ENCODE results near the gene MAST3.
"Not testable (repeated sequence)": the region's sequence is repeated elsewhere in the genome, so short reads cannot be mapped to it uniquely, and the experiment has no call there.

MAST3 gene

GRCh38 chr19:18147396-18147795, 49.8 kb downstream of the MAST3 start:
- Histone ChIP-seq H3K36me3 (ENCODE audit: insufficient read depth, low read length) (no peaks in the 10 kb centered on the region; the same call in 1 of the 2 replicates), H3K9ac (ENCODE audit: low read depth, low read length) (no peak overlapping the region), H3K9me3 (ENCODE audit: control insufficient read depth, insufficient read depth, low read length) (no peaks in the 10 kb centered on the region)

GRCh38 chr19:18149596-18149975, 52.0 kb downstream of the MAST3 start:
- H3K36me3 ChIP-seq (ENCODE audit: insufficient read depth, low read length): no peaks in the 10 kb centered on the region; the same call in 1 of the 2 replicates
- H3K9me3 ChIP-seq (ENCODE audit: control insufficient read depth, insufficient read depth, low read length): no peaks in the 10 kb centered on the region
- H3K4me1 ChIP-seq (ENCODE audit: insufficient read depth, low read length): peaks cover 5% of the 10 kb centered on the region; the same call in 1 of the 2 replicates
- H3K9ac ChIP-seq (ENCODE audit: low read depth, low read length): no peak overlapping the region

More at GRCh38 chr19:18147396-18147795, 49.8 kb downstream of the MAST3 start:
- H3K4me1 ChIP-seq (ENCODE audit: insufficient read depth, low read length): peaks cover 5% of the 10 kb centered on the region; the same call in 1 of the 2 replicates

GRCh38 chr19:18150776-18151624, 53.4 kb downstream of the MAST3 start:
- H3K9ac ChIP-seq (ENCODE audit: low read depth, low read length): no peak overlapping the region
- no peaks in the 10 kb centered on the region for H3K36me3 ChIP-seq (ENCODE audit: insufficient read depth, low read length)

DNA sequence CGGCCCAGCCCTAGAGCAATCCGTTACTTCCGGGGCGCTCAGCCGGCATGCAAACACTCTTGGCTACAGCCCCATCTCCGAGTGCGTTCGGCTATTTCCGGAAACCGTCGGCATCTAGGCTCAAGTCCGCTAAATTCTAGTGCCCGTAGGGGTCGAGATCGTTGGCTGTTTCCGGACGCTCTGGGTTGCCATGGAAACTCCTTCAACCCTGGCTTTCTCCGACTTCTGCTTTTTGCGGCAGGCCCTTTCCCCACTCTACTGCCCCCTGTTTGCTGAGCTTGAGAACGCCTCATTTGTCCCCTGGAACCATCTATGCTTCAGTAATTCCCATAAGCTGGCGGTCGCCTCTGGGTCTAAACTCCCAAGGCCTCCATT, 54.9 kb downstream of the MAST3 start:
- Histone ChIP-seq H3K9me3 (ENCODE audit: control insufficient read depth, insufficient read depth, low read length) (no peaks in the 10 kb centered on the region), H3K36me3 (ENCODE audit: insufficient read depth, low read length) (no peaks in the 10 kb centered on the region), H3K4me1 (ENCODE audit: insufficient read depth, low read length) (peaks cover 7% of the 10 kb centered on the region; the same call in 1 of the 2 replicates), H3K9ac (ENCODE audit: low read depth, low read length) (peak overlapping the region; percentile 78)

More at GRCh38 chr19:18150776-18151624, 53.4 kb downstream of the MAST3 start:
- Histone ChIP-seq H3K4me1 (ENCODE audit: insufficient read depth, low read length) (peaks cover 5% of the 10 kb centered on the region; the same call in 1 of the 2 replicates), H3K9me3 (ENCODE audit: control insufficient read depth, insufficient read depth, low read length) (no peaks in the 10 kb centered on the region)

DNA sequence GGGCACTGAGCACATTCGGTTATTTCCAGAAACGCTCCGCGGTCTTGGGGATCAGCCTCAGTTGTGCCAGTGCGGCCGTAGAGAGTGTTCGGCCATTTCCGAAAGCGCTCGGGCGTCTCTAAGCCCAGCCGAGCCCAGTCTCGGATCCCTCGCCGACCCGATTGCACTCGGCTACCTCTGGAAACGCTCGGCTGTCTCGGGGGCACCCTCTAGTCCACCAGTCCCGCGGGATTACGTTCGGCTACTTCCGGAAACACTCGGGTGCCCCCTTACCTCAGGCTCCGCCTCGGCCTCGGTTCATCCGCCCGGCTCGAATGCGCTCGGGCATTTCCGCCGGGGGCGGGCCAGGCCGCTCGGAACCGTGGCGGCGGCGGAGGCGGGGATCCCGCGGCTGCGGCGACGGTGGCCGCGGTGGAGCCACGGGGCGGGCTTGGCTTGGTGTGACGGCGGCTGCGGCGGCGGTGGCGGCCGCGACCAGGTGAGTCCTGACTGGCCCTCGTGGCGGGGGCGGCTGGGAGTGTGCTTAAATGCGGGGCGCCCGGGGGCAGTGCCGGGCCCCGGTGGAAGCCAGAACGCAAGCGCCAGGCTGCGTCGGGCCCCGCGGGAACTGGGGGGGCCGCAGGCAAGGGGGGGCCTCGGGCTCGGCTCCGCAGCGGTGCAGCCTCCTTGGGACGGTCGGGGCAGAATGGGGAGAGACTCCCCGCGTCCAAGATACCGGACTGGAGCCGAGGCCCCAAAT, 55.4 kb downstream of the MAST3 start, which contains the start of gene PIK3R2:
PIK3R2 (plus strand) TSS at position 347 of the 739 bp plus-strand sequence. CDS start 2,717 bp downstream, outside the sequence.
- Histone ChIP-seq H3K4me1 (ENCODE audit: insufficient read depth, low read length) (peaks cover 11% of the 10 kb centered on the region; the same call in 1 of the 2 replicates), H3K36me3 (ENCODE audit: insufficient read depth, low read length) (no peaks in the 10 kb centered on the region), H3K9me3 (ENCODE audit: control insufficient read depth, insufficient read depth, low read length) (no peaks in the 10 kb centered on the region), H3K9ac (ENCODE audit: low read depth, low read length) (peak within 1 kb of the TSS; percentile 78)

DNA sequence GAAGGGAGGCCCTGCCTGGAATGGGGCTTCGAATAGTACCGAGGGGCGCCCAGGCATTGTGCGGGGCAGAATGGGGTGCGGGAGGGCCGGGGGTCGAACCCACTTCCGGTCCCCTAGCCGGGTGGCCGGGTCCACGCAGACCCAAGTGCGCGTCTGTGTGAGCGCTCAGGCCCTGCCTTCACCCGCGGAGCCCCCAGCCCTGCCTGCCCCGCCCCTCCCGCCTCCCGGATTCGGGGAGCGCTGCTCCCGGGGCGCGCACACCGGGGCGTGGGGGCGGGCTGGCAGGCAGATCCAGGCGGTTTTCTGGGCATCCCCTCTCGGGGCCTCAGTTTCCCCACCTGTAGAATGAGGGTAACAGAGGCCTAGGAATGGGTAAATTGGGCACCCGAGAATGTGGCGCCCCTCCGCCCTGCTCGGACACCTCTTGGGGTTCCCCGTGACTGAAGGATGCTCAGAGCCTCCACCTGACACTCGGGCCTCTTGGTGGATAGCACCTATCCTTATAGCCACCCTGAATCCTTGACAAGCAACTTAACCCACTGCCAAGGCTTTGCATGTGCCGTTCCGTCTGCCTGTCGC, 56.1 kb downstream of the MAST3 start:
- H3K9ac ChIP-seq (ENCODE audit: low read depth, low read length): peak overlapping the region; percentile 78
- no peaks in the 10 kb centered on the region for H3K36me3 ChIP-seq (ENCODE audit: insufficient read depth, low read length)
- H3K9me3 ChIP-seq (ENCODE audit: control insufficient read depth, insufficient read depth, low read length): no peaks in the 10 kb centered on the region
- H3K4me1 ChIP-seq (ENCODE audit: insufficient read depth, low read length): peaks cover 12% of the 10 kb centered on the region; the same call in 1 of the 2 replicates

- H3K4me1 ChIP-seq (ENCODE audit: insufficient read depth, low read length): peaks cover 12% of the 10 kb centered on the region; the same call in 1 of the 2 replicates
- no peaks in the 10 kb centered on the region for H3K9me3 ChIP-seq (ENCODE audit: control insufficient read depth, insufficient read depth, low read length)
- no peaks in the 10 kb centered on the region for H3K36me3 ChIP-seq (ENCODE audit: insufficient read depth, low read length)
- no peak overlapping the region for H3K9ac ChIP-seq (ENCODE audit: low read depth, low read length)
These were observed 57.8 kb downstream of the MAST3 start for GRCh38 chr19:18155095-18156087.

DNA sequence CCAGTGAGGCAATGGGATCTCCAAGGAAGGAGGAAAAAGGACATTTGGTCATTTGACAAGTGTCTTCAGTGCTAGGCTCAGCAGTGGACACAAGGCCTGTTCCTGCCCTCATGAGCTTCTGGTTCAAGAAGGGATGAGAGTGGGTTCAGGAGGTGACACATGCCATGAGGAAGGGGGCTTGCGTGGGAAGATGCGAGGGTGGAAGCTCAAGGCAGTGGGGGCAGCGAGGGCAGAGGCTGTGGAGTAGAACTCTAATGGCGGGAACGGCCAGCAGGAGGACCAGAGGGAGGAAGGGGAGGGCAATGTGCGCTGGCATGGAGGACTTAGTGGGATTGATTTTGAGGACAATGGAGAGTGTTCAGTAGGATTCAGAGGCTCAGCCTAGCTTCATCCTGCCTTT, 58.7 kb downstream of the MAST3 start:
- Histone ChIP-seq H3K9ac (ENCODE audit: low read depth, low read length) (no peak overlapping the region), H3K9me3 (ENCODE audit: control insufficient read depth, insufficient read depth, low read length) (no peaks in the 10 kb centered on the region), H3K4me1 (ENCODE audit: insufficient read depth, low read length) (peaks cover 12% of the 10 kb centered on the region; the same call in 1 of the 2 replicates), H3K36me3 (ENCODE audit: insufficient read depth, low read length) (no peaks in the 10 kb centered on the region)

GRCh38 chr19:18156841-18157464, 59.4 kb downstream of the MAST3 start:
- peaks cover 8% of the 10 kb centered on the region; the same call in 1 of the 2 replicates for H3K4me1 ChIP-seq (ENCODE audit: insufficient read depth, low read length)
- H3K9ac ChIP-seq (ENCODE audit: low read depth, low read length): no peak overlapping the region
- no peaks in the 10 kb centered on the region for H3K9me3 ChIP-seq (ENCODE audit: control insufficient read depth, insufficient read depth, low read length)
- H3K36me3 ChIP-seq (ENCODE audit: insufficient read depth, low read length): no peaks in the 10 kb centered on the region

- H3K9ac ChIP-seq (ENCODE audit: low read depth, low read length): no peak overlapping the region
- no peaks in the 10 kb centered on the region for H3K36me3 ChIP-seq (ENCODE audit: insufficient read depth, low read length)
- H3K9me3 ChIP-seq (ENCODE audit: control insufficient read depth, insufficient read depth, low read length): no peaks in the 10 kb centered on the region
- peaks cover 8% of the 10 kb centered on the region; the same call in 1 of the 2 replicates for H3K4me1 ChIP-seq (ENCODE audit: insufficient read depth, low read length)
These were observed 60.0 kb downstream of the MAST3 start for GRCh38 chr19:18157465-18158063.

DNA sequence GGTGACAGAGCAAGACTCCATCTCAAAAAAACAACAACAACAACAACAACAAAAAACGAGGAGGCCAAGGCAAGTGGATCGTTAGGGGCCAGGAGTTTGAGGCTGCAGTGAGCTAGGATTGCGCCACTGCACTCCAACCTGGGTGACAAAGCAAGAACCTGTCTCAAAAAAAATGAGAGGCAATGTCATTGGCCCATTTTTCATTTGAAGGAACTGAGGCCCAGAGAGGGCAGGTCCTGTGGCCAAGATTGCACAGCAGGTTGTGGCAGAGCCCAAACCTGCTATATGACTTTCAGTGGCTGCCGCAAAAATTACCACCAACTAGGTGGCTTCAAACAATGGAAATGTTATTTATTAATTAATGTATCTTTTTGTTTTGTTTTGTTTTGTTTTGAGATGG, 60.9 kb downstream of the MAST3 start:
- Histone ChIP-seq H3K9ac (ENCODE audit: low read depth, low read length) (no peak overlapping the region), H3K36me3 (ENCODE audit: insufficient read depth, low read length) (no peaks in the 10 kb centered on the region), H3K9me3 (ENCODE audit: control insufficient read depth, insufficient read depth, low read length) (no peaks in the 10 kb centered on the region), H3K4me1 (ENCODE audit: insufficient read depth, low read length) (peaks cover 8% of the 10 kb centered on the region; the same call in 1 of the 2 replicates)

DNA sequence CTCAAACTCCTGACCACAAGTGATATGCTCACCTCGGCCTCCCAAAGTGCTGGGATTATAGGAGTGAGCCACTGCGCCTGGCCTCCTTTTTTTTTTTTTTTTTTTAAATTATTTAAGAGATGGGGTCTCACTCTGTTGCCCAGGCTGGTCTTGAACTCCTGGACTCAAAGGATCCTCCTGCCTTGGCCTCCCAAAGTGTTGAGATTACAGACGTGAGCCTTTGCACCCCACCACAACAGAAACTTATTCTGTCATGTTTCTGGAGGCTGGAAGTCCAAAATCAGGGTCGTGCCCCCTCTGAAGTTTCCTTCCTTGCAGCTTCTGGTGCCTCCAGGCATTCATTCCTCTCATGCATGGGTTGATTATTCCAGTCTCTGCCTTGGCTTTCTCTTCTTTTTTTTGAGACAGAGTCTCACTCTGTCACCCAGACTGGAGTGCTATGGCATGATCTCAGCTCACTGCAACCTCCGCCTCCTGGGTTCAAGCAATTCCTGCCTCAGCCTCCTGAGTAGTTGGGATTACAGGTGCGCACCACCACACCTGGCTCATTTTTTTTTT, 61.6 kb downstream of the MAST3 start:
- H3K9me3 ChIP-seq (ENCODE audit: control insufficient read depth, insufficient read depth, low read length); H3K9ac ChIP-seq (ENCODE audit: low read depth, low read length); H3K4me1 ChIP-seq (ENCODE audit: insufficient read depth, low read length); H3K36me3 ChIP-seq (ENCODE audit: insufficient read depth, low read length): not testable (repeated sequence)
